ENCODE measurements around the gene GCNA.
"Not testable (repeated sequence)": the region's sequence is repeated elsewhere in the genome, so short reads cannot be mapped to it uniquely, and the experiment has no call there.

Gene GCNA

DNA sequence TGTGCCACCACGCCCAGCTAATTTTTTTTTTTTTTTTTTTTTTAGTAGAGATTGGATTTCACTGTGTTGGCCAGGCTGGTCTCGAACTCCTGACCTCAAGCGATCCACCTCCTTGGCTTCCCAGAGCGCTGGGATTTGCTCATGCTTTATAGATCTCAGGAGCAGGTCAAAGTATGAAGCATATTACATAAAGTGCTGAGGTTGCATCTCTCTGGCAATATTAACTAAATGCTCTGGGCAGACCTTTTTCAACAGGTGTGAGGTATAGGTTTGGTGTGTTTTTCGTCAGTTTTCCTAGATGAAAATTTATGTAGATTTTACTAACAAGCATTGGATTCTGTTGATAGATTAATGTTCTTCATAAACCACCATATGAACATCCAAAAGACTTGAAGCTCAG is 19.3 kb upstream of the GCNA start:
- no peak for DNase-seq (ENCODE audit: low spot score)

DNA sequence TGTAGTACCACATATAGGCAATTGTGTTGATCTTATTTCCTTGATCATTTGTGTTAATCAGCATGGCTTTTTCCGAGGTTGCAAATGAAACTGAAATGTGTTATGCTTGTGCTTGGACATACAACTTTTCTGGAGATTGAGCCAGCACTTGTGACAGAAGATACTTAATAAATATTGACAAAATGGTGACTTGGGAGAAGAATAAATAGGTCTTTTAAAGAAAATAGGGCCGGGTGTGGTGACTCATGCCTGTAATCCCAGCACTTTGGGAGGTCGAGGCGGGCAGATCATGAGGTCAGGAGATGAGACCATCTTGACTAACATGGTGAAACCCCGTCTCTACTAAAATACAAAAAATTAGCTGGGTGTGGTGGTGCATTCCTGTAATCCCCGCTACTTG is 18.5 kb upstream of the GCNA start:
- DNase-seq (ENCODE audit: low spot score) = not testable (repeated sequence)

DNA sequence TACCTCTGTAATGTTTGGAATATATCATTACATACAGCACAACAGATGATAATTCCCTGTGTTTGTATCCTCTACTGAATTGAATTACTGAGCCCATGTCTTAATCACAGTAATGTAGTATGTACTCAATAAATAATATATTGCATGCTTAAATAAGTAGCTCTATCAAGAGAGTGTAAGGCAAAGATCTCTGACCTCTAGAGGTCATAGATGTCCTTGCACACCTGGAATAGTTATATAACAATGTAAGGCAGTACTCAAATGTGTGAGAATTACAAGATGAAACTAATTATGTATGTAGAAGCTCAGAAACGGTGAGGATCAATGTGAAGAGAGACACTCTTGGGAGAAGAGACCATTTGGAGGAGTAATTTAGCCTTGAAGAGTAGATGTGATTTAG is 14.3 kb upstream of the GCNA start:
- DNase-seq (ENCODE audit: low spot score) = no peak

DNA sequence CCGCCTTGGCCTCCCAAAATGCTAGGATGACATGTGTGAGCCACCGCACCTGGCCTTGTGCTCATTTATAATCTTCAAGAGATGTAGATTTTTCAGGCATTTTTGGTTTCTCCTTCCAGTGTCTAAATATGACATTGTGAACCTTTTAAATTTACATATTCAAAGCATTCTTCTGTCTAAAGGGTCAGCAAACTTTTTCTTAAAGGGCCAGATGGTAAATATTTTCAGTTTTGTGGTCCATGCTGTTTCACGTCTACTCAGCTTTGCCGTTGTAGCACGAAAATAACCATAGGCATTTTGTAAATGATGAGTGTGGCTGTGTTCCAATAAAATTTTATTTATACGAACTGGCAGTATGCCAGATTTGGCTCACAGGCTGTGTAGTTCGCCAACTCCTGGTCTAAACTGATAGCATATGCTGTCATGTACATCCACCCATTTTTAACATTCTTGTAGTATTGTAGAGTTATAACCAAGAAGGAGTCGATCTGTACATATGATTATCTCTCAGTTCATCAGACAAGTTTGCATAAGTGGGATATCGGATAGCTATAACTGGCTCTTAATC is 12.7 kb upstream of the GCNA start:
- no peak for DNase-seq (ENCODE audit: low spot score)

DNA sequence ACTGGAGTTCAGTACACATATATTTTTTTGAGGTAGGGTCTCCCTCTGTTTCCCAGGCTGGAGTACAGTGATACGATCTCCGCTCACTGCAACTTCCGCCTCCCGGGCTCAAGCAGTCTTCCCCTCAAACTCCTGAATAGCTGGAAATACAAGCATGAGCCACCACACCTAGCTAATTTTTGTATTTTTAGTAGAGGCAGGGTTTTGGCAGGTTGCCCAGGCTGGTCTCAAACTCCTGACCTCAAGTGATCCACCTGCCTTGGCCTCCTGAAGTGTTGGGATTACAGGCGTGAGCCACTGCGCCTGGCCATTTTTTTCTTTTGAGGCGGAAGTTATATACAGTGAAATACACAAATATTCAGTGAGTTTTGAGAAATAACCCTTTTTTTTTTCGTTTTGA is 6.8 kb upstream of the GCNA start:
- not testable (repeated sequence) for DNase-seq (ENCODE audit: low spot score)

DNA sequence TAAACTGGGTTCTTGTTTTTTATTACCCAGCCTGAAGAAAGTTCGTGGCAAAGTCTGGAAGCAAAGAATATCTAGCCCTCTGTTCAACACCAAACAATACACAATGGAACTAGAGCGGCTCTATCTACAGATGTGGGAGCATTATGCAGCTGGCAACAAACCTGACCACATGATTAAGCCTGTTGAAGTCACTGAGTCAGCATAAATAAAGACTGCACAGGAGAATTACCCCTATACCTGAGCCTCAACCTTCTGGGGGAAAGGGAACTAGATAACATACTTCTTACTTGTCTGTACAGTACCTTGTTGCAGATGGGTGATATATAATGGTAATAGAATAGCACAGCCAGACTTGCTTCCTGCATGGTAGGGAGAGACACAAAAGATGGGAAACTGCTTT is 4.6 kb upstream of the GCNA start:
- no peak for DNase-seq (ENCODE audit: low spot score)

DNA sequence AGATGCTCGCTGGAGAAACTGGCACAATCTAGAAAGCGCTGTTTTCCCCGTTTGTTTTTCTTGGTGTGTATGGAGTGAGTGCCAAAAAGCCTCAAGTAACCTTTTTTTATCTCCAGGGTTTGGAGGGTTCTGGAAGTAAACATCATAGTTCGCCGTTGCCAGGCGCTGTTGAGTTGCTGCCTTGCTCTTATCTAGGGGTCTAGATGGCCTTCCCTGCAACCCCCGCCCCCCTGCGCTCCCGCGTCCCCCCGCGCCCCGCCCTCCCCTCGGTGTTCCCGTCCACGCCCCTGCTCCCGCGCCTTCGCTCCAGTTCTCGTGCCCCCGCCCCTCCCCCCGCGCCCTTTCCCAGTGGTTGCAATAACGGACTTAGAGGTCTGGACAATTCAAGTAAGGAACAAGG is 555 bp upstream of the GCNA start:
- DNase-seq (ENCODE audit: low spot score) = no peak

DNA sequence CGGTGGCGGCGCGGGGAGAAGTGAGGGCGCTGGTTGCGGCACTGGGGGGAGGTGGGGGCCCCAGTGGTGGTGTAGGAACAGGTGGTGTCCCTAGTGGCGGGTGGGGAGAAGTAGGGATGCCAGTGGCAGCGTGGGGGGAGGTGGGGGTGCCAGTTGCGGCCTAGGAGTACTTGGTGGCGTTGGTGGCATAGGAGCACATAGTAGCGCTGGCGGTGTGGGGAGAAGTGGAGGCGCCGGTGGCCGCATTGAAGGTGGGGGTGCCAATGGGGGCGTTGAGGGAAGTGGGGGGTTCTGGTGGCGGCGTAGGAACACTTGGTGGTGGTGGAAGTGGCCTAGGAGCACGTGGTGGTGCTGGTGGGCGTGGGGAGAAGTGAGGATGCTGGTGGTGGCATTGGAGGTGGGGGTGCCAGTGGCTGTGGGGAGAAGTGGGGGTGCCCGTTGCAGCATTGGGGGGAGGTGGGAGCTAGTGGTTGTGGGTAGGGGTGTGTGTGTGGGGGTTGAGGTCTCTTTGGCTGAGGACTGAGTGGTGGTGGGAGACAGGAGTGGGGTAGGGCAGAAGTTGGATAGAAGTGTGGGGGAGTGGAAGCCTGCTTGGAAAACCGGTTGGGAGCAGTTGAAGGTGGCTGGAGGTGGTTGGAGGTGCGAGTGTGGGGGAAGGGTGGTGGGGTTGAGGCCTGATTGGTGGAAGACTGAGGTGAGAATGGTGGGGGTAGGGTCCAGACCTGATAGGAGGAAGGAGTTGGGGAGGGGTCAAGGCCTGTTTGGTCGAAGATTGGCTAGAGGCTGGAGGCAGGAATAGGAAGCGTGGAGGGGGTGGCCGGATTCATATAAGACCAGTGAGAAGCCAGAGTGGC is 1.1 kb downstream of the GCNA start:
- no peak for DNase-seq (ENCODE audit: low spot score)

DNA sequence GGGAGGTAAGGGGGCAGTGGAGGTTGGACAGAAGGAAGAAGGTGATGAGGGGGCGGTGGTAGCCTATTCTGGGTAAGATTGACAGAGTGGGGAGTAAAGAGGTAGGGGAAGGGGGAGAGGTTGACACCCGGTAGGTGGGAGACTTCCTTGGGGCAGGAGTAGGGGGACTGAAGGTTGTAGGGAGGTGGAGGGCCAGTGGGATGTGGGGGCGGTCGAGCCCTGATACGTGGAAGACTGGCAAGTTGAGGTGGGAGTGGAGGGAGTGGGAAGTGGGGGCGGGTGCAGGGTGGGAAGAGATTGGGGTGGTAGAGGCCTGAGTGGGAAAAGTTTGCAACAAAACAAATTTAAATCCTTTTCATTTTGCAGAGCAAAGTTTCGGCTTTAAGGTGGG is 1.7 kb downstream of the GCNA start:
- no peak for DNase-seq (ENCODE audit: low spot score)

DNA sequence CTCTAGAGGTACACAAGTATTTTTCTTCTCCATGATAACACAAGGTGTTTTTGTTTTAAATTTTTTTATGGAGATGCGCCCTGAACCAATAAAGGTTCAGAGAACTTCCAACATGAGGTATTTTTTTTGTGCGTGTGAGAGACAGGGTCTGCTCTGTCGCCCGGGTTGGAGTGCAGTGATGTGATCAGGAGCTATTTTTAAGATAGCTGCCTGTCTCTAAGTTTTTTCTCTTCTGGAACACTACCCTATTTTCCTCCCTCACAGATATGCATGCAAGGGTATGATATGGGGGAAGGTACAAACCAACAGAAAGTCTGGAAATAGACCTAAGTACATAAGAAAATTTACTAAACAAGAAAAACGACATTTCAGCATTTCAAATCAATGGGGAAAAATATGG is 3.0 kb downstream of the GCNA start:
- no peak for DNase-seq (ENCODE audit: low spot score)

DNA sequence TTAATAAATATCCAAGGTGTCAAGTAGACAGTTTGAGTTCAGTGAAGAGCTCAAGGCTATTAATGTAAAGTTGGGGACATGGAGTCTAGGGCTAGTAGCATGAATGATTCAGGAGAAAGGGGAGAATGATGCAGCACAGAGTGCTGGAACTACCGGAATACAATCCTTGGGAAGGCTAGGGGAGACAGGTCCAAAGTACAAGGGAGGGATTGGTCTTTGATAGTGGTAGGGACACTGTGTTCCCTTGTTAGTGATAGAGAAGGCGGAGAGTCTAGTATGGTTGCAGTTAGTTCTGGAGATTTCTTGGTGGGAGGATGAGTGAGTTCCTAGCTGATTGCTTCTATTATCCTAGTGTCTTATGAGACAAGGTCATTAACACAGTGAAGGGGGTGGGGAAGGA is 8.7 kb downstream of the GCNA start:
- DNase-seq (ENCODE audit: low spot score) = no peak

DNA sequence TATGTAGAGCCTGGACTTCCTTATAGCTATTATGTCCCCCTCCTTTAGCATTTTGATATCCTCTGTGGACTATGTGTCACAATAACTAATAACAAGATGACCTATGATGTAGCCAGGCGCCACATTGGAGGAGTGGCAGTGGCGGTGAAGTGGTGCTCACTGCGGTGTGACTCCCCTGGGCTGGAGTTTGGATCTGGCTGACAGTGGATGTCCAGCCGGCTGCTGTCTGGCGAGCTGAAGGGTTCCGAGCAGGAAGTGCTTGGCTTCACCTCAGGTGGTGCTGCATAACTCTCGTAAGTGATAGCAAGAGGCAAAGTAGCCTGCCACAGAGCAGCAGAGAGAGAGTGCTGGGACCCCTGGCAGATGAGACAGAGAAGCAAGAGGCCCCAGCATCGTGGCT is 15.0 kb downstream of the GCNA start:
- DNase-seq (ENCODE audit: low spot score) = not testable (repeated sequence)

DNA sequence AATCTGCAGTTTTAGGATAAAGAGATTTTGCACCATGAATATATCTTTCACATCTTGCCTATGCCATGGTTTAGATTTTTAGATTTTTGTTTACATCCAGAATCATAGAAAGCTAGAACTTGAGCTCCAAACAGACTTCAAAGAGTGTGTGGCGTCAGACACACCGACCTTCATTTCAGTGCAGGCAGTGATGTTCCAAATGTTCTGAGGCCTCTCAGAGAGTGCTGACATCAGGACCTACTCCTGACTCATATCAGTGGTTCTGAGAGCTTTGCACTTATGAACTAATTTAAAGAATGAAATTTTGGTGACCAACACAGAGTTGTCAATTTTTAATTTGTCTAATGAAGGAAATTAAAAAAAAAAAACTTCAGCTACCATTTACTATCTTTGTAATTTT is 21.7 kb downstream of the GCNA start:
- DNase-seq (ENCODE audit: low spot score) = no peak

DNA sequence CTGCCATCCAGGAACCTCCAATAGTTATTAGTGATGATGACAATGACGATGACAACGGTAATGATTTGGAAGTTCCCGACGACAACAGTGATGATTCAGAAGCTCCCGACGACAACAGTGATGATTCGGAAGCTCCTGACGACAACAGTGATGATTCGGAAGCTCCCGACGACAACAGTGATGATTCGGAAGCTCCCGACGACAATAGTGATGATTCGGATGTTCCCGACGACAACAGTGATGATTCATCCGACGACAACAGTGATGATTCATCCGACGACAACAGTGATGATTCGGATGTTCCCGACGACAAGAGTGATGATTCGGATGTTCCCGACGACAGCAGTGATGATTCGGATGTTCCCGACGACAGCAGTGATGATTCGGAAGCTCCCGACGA is 25.4 kb downstream of the GCNA start:
- no peak for DNase-seq (ENCODE audit: low spot score)

DNA sequence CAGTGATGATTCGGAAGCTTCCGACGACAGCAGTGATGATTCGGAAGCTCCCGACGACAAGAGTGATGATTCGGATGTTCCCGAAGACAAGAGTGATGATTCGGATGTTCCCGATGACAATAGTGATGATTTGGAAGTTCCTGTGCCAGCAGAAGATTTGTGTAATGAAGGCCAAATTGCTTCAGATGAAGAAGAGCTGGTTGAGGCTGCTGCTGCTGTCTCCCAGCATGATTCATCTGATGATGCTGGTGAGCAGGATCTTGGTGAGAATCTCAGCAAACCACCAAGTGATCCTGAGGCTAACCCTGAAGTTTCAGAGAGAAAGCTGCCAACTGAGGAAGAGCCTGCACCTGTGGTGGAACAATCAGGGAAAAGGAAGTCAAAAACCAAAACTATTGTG is 25.9 kb downstream of the GCNA start:
- DNase-seq (ENCODE audit: low spot score) = no peak

DNA sequence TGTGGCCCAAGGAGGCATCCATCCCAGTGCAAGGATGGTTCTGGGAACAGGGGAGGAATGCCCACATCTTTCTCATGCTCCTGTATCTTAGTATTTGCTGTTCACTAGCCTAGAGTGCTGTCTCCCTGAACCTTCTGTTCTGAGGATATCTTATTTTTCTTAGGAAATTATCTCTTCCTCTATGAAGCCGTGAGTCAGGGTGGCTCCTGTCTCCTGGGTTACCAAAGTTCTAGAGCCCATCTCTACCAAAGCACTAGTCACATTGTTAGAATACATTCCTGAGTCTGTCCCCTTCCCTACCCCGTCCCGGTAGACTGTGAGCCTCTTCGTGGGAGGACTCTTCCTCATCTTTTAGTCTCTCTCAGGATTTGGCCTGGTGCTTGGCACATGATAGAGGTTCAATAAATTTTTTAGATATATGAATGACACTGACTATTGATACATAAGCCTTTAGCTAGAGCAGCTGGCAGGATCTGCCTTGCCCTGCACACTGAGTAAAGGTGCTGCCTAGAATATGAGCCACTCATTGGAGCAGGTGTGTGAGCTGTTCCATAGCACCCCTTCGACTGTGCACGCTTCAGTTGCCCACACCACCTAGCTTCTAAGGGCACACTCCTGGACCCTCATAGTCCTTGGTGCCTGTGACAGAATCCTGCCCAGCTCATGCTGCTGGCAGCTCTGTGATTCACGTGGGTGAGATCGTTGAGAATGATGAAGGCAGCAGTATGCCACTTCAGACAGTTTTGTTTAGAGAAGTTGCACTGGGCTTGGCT is 26.7 kb downstream of the GCNA start:
- no peak for DNase-seq (ENCODE audit: low spot score)

DNA sequence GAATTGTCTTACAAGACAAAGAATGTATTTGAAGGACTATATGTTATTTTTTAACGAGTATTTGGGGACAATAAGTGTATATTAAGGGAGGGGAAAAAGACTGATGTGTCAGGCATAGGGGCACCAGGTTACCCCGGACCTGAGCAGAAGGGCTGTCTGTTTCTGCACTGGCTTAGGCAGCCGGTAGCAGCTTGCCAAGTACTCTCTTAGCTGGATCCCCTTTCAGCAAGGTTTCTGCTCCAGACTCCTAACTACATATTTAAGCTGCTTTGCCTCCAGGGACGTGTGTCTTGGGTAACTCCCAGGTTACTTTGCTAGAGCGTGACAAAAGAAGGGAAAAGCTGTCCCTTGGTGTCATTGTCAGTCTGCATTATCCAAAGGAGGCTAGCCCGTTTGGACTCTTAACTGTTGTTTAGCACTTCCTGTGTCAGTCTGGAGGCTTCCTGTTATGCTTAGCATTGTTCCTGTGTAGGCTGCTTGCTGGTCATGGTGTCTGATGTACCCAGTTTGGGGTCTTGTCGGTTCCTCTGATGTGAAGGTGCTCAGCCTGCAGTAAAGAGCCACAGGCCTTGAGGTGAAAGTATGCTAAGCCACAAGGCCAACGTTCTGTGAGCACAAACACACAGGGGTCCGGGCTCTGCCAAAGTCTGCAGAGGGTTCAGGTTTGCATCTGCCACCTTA is 28.4 kb downstream of the GCNA start:
- no peak for DNase-seq (ENCODE audit: low spot score)

DNA sequence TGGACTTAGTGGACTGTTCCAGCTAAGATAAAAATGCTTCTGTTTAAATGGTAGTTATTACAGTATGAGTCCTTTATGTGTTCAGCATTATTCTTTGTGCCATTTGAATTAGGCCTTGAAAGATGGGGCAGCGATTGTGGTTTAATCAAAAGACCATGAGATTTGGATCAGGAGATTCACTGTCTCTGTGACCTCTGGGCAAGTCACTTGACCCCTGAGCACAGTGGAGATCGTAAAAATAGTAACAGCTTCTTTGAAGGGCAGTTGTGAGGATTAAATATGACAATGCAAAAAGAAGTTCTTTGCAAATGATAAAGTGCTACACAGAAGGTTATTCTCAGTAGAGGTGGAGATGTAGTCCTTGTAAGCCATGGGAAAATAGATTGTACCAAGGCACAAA is 29.3 kb downstream of the GCNA start:
- no peak for DNase-seq (ENCODE audit: low spot score)

DNA sequence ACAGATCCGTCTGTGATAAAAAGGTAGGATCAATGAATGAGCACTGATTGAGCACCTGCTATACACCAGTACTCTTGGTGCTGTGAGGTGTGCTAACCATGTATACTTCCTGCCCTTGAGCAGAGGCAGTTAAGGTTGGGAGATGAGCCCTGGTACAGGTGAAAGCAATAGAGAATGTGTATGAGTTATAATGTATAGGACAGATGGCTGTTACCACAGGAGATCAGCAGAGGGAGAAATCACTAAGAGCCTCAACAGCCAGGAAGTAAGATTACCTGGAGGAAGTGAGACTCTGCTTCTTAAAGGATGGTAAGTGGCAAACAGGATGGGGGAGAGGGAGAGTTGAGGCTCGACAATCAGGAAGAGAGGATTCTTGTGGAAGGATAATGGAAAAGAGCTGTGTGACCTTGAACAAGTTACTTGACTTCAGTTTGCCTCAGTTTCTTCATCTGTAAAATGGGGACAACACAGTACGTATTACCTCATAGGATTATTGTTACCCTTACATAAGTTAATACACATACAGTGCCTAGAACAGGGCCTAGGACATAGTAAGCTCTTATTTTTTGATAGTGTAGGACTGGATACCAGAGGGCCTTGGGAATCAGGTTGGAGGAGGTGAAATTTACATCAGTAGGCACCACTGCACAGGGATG is 31.0 kb downstream of the GCNA start:
- DNase-seq (ENCODE audit: low spot score) = no peak

DNA sequence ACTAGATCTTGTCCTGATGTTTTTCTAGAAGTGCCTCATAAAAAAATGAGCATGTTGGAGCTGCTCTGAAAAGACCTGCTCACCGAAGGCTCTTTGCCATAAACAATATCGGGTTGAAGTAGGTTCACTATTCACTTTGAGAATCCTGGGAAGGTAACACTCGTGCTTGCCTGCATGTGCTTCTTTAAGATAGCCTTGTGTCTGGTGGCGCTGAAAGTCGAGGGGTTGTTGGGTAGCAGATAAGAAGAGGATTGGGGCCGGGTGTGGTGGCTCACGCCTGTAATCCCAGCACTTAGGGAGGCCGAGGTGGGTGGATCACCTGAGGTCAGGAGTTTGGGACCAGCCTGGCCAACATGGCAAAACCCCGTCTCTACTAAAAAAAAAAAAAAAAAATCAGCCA is 33.5 kb downstream of the GCNA start:
- not testable (repeated sequence) for DNase-seq (ENCODE audit: low spot score)

DNA sequence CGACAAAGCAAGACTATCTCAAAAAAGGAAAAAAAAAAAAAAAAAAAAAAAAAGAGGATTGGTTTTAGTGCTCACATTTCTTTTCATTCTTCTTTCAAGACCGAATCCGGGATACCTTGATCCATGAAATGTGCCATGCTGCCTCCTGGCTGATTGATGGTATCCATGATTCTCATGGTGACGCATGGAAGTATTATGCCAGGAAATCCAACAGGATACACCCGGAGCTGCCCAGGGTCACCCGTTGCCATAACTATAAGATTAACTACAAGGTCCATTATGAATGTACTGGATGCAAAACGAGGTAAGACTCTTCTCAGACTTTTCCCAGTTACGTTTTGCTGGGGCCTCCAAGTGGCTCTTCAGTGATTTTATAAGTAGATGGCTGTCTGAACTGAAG is 34.0 kb downstream of the GCNA start:
- DNase-seq (ENCODE audit: low spot score) = no peak

DNA sequence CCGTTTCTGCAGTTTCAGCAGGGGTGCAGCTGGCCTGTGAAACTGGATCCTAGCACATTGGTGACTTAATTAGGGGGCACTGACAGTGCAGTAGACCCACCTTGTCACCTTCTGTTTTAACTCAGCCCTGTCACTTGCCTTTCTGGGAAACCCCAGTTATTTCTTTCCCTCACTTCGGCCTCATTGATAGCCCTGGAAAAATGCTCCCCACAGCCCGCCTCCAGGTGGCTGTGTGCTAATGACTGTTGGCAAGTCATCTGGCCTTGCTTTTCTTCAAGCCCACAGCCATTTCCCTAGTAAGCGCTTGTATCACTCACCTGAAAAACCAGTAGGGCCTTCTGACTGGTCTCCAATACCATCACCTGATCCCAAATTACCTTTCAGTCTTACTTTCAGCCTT is 36.8 kb downstream of the GCNA start:
- DNase-seq (ENCODE audit: low spot score) = no peak

Measured in ecto neural progenitor cell (in vitro differentiated cells).